Left hindlimb (tissue), 1 donor: ENCODE measurements around the gene YBX3.

Experiments
- DNase-seq: peaks from one replicate; pipeline ENCODE4 v3.0.0-alpha.2; 2018

Gene YBX3

DNA sequence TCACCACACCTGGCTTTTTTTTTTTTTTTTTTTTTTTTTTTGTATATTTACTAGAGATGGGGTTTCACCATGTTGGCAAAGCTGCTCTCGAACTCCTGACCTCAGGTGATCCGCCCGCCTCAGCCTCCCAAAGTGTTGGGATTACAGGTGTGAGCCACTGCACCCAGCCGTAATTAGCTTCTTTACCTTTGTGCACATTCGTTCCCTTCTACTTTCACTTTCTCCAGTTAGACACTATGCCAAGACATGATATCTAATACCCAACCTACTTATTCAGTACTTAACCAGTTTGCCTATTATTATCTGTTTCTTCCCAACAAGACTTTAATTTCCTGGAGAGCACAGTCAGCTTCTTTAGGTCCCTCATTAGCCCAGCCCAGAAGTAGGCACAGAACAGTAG, 54.6 kb downstream of the YBX3 start:
- no peak for DNase-seq

- no peak for DNase-seq
These were observed 55.5 kb downstream of the YBX3 start for GRCh38 chr12:10667581-10667980.

- no peak for DNase-seq
These were observed 58.6 kb downstream of the YBX3 start for GRCh38 chr12:10664499-10664898.

- DNase-seq: no peak
These were observed 59.3 kb downstream of the YBX3 start for GRCh38 chr12:10663869-10664268.

DNA sequence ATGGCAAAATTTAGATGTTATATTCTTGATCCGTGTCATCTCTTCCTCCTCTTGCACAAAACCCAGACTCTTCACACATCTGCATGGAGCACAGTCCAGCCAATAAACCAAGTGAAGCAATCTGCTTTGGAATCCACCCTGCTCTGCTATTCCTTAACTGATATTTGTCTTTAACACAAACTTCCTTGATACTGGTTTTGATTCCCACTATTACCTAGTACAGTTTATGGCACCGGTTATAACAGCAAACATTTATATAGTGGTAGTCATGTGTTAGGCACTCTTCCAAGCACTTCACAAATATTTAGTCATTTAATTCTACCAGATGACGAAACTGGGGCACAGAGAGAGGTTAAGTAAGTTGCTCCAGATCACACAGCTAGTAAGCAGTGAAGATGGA, 61.8 kb downstream of the YBX3 start:
- no peak for DNase-seq

DNA sequence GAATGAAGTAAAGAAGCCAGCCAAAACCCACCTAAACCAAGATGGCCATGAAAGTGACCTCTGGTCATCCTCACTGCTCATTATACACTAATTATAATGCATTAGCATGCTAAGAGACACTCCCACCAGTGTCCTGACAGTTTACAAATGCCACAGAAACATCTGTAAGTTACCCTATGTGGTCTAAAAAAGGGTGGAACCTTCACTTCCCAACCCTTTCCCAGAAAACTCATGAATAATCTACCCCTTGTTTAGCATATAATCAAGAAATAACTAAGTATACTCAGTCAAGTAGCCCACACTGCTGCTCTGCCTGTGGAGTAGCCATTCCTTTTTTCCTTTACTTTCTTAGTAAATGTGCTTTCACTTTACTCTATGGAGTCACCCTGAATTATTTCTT, 69.1 kb downstream of the YBX3 start:
- no peak for DNase-seq

GRCh38 chr12:10652192-10652591, 70.9 kb downstream of the YBX3 start:
- no peak for DNase-seq
